Progenitor cell of endocrine pancreas (in vitro differentiated cells): ENCODE data around the gene DNAJC18. TPM values are rescaled to one million over a fixed set of nuclear protein-coding genes. Genes with fewer than 3 reads are reported as not detected.
A peak's percentile ranks its signal among the peaks of the same experiment; 100 is the strongest.
"Not testable (repeated sequence)": the region's sequence is repeated elsewhere in the genome, so short reads cannot be mapped to it uniquely, and the experiment has no call there.

Experiments
- DNase-seq: peaks from one replicate; pipeline ENCODE4 v3.0.0; 2021; ENCODE audit warnings: low spot score; ENCODE audit not compliant: unreplicated experiment
- H3K27ac Mint-ChIP-seq: 2 replicates; pipeline ENCODE4 v1.8.0; 2021; ENCODE audit warnings: mild to moderate bottlenecking, moderate library complexity, mixed read lengths
- H3K27me3 Mint-ChIP-seq: 2 replicates; pipeline ENCODE4 v1.8.0; 2021; ENCODE audit warnings: mixed read lengths
- H3K36me3 Mint-ChIP-seq: 2 replicates; pipeline ENCODE4 v1.8.0; 2022; ENCODE audit warnings: mixed read lengths; ENCODE audit not compliant: insufficient read depth
- H3K4me1 Mint-ChIP-seq: 2 replicates; pipeline ENCODE4 v1.8.0; 2021; ENCODE audit warnings: low read depth, mixed read lengths
- H3K4me3 Mint-ChIP-seq: 2 replicates; pipeline ENCODE4 v1.8.0; 2021; ENCODE audit warnings: low read depth, mild to moderate bottlenecking, moderate library complexity, mixed read lengths
- H3K9me3 Mint-ChIP-seq: 2 replicates; pipeline ENCODE4 v1.8.0; 2021; ENCODE audit warnings: low read depth, mixed read lengths
- long read RNA-seq: library from polyadenylated mRNA; unstranded; transcript quantifications from one replicate; pipeline ENCODE4 v2.0.0, GENCODE V29; 2020
- total RNA-seq: library from RNA; stranded (reverse); gene quantifications from 2 replicates; pipeline ENCODE4 v1.2.1, GENCODE V29; 2021
- TF ChIP-seq, protein P1 (sequence below): fragments of 200-600 bp; sonication (generic); IDR thresholded peaks from one replicate; pipeline ENCODE4 v1.5.0; 2021; ENCODE audit warnings: antibody characterized with exemption, mild to moderate bottlenecking; ENCODE audit not compliant: unreplicated experiment

The DNAJC18 gene
- 23.1 and 23.3 TPM in 2 replicates for total RNA-seq
- long read RNA-seq, full-length matches to known transcripts: 60 of 68 reads
- long read RNA-seq, partial matches to known transcripts: 0 of 68 reads
- long read RNA-seq, other reads (novel, unspliced or antisense): 8 of 68 reads

- H3K36me3 Mint-ChIP-seq: peaks cover 2% of the 10 kb centered on the region
- DNase-seq: peak; percentile 89
- H3K4me3 Mint-ChIP-seq: peak within 1 kb of the TSS; percentile 98
- H3K4me1 Mint-ChIP-seq: peaks cover 14% of the 10 kb centered on the region
- H3K9me3 Mint-ChIP-seq: no peaks in the 10 kb centered on the region
- H3K27me3 Mint-ChIP-seq: peaks cover 14% of the 10 kb centered on the region
- TF ChIP-seq, protein P1, sequence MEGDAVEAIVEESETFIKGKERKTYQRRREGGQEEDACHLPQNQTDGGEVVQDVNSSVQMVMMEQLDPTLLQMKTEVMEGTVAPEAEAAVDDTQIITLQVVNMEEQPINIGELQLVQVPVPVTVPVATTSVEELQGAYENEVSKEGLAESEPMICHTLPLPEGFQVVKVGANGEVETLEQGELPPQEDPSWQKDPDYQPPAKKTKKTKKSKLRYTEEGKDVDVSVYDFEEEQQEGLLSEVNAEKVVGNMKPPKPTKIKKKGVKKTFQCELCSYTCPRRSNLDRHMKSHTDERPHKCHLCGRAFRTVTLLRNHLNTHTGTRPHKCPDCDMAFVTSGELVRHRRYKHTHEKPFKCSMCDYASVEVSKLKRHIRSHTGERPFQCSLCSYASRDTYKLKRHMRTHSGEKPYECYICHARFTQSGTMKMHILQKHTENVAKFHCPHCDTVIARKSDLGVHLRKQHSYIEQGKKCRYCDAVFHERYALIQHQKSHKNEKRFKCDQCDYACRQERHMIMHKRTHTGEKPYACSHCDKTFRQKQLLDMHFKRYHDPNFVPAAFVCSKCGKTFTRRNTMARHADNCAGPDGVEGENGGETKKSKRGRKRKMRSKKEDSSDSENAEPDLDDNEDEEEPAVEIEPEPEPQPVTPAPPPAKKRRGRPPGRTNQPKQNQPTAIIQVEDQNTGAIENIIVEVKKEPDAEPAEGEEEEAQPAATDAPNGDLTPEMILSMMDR: no peak
- H3K27ac Mint-ChIP-seq: peak within 1 kb of the TSS; percentile 99
Observed at GRCh38 chr5:139439013-139439903, at the start of gene DNAJC18. TSS of gene DNAJC18 (minus strand) at chr5:139439525. CDS start at chr5:139439445, 80 bp downstream.

- H3K9me3 Mint-ChIP-seq: no peaks in the 10 kb centered on the region
Observed at GRCh38 chr5:139488260-139488659, 48.9 kb upstream of the DNAJC18 start.

DNA sequence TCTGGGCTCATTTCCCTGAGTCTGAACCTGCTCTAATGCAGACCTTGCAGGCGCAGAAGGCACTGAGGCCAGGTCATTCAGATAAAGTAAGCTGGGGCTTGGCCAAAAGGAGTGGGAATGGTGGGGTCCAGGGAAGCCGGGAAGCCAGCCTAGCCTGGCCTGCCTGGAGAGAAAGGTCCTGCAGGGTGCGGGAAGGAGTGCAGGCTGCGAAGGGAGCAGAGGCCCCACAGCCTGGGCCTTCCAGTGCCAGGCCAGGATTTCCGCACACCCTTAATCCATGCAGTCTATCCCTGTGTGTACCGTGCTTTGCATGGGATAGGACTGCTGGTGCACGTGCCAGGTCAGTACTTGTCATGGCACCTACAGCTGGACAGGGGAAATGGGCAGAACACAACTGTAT is 46.9 kb upstream of the DNAJC18 start:
- no peak for DNase-seq
- H3K36me3 Mint-ChIP-seq: no peaks in the 10 kb centered on the region
- TF ChIP-seq, protein P1: no peak
- peaks cover 4% of the 10 kb centered on the region for H3K27me3 Mint-ChIP-seq
- no peak overlapping the region for H3K4me3 Mint-ChIP-seq
- H3K4me1 Mint-ChIP-seq: no peaks in the 10 kb centered on the region
- H3K9me3 Mint-ChIP-seq: no peaks in the 10 kb centered on the region
- no peak overlapping the region for H3K27ac Mint-ChIP-seq

More at GRCh38 chr5:139488260-139488659, 48.9 kb upstream of the DNAJC18 start:
- Mint-ChIP-seq H3K4me3 (no peak overlapping the region), H3K27me3 (peaks cover 4% of the 10 kb centered on the region), H3K27ac (no peak overlapping the region), H3K36me3 (no peaks in the 10 kb centered on the region), H3K4me1 (no peaks in the 10 kb centered on the region)
- TF ChIP-seq, protein P1: no peak
- no peak for DNase-seq

DNA sequence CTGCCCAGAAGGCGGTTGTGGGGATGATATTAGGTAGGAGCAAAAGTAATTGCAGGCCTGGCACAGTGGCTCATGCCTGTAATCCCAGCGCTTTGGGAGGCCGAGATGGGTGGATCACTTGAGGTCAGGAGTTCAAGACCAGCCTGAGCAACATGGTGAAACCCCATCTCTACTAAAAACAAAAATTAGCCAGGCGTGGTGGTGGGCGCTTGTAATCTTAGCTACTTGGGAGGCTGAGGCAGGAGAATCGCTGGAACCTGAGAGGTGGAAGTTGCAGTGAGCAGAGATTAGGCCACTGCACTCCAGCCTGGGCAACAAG is 43.5 kb upstream of the DNAJC18 start:
- H3K4me3 Mint-ChIP-seq, DNase-seq, H3K27me3 Mint-ChIP-seq, H3K36me3 Mint-ChIP-seq, H3K4me1 Mint-ChIP-seq, H3K9me3 Mint-ChIP-seq, H3K27ac Mint-ChIP-seq: not testable (repeated sequence)

DNA sequence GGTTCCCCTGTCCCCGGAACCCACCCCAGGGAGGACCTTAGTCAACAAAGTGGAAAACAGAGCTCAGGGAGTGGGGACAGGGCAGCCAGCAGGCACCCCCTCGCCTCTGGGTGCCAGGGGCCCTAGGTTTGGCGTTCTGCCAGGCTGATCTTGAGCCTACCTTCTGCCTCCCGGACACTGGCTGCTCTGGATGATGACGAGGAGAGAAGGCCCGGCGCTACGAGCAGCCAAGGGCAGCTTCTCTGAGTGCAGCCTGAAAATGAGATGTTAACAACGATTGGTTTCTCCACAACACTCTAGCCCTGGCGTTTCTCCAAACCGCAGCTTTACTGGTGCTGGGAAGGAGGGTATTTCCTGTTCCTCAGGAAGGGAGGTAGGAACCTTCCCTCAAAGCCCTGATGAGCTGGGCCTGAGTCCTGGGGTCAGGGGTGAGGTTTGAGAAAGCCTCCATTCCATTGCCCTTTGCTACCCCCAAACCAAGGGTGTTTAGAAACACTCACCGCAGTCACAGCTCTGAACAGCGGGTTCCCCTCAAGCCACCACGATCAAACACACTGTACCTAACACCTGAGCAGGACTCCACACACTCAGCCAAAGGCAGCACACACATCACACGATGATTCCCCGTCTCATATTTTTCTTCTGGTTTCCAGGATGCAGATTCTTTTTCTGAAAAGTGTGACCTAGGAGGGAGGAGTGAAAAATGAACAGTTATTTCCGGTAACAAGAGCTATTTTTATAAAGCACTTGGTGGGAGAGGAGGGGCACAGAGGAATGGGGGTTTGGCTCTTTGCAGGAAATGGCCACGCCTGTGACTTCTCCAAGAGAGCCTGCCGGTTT is 42.9 kb upstream of the DNAJC18 start, which contains the start of gene STING1:
STING1 (minus strand) TSS at position 709 of the 840 bp plus-strand sequence. CDS start 1,054 bp downstream, outside the sequence.
- Mint-ChIP-seq H3K4me3 (no peak within 1 kb of the TSS), H3K36me3 (no peaks in the 10 kb centered on the region), H3K9me3 (no peaks in the 10 kb centered on the region), H3K27ac (no peak within 1 kb of the TSS), H3K27me3 (peaks cover 4% of the 10 kb centered on the region), H3K4me1 (no peaks in the 10 kb centered on the region)
- TF ChIP-seq, protein P1: no peak
- no peak for DNase-seq
